Liver (tissue), 9 donors: Measurements from ENCODE around the gene EIF4G1. TPM values are rescaled to one million over a fixed set of nuclear protein-coding genes. Genes with fewer than 3 reads are reported as not detected.

Experiments
- DNase-seq: peaks from one replicate; pipeline ENCODE4 v3.0.0-alpha.2; 2017; ENCODE audit warnings: low spot score
- H3K27ac ChIP-seq, 2 donors: one replicate each; pipeline ENCODE4 v1.7.0; 2013; ENCODE audit warnings: inconsistent platforms in 2 of 2, low read length in 2 of 2, control low read depth in 1 of 2, low read depth in 1 of 2, mild to moderate bottlenecking in 1 of 2
- H3K27me3 ChIP-seq, 4 donors: one replicate each; pipeline versions ENCODE4 v1.6.1 to v1.7.0; 2013; ENCODE audit warnings: low read length in 3 of 4, inconsistent platforms in 1 of 4, mild to moderate bottlenecking in 1 of 4, moderate library complexity in 1 of 4; ENCODE audit not compliant: control insufficient read depth in 4 of 4, insufficient read depth in 4 of 4
- H3K36me3 ChIP-seq, 4 donors: one replicate each; pipeline versions ENCODE4 v1.6.1 to v1.7.0; 2013; ENCODE audit warnings: low read length in 3 of 4, mild to moderate bottlenecking in 3 of 4, low read depth in 1 of 4, moderate library complexity in 1 of 4; ENCODE audit not compliant: control insufficient read depth in 4 of 4, insufficient read depth in 3 of 4
- H3K4me1 ChIP-seq, 4 donors: one replicate each; pipeline versions ENCODE4 v1.6.1 to v1.7.0; 2013; ENCODE audit warnings: low read length in 3 of 4, mild to moderate bottlenecking in 3 of 4, moderate library complexity in 1 of 4; ENCODE audit not compliant: control insufficient read depth in 4 of 4, insufficient read depth in 4 of 4
- H3K4me3 ChIP-seq, 3 donors: one replicate each; pipeline versions ENCODE4 v1.6.1 to v1.7.0; 2013; ENCODE audit warnings: low read length in 3 of 3, control low read depth in 1 of 3, low read depth in 1 of 3, mild to moderate bottlenecking in 1 of 3
- H3K9ac ChIP-seq, 2 donors: one replicate each; pipeline ENCODE4 v1.7.0; 2013; ENCODE audit warnings: low read length in 2 of 2, mild to moderate bottlenecking in 2 of 2, moderate library complexity in 2 of 2, control low read depth in 1 of 2, low read depth in 1 of 2
- H3K9me3 ChIP-seq, 4 donors: one replicate each; pipeline versions ENCODE4 v1.6.1 to v1.7.0; 2013; ENCODE audit warnings: low read length in 3 of 4; ENCODE audit not compliant: control insufficient read depth in 4 of 4
- EGR1 ChIP-seq, 2 donors: IDR thresholded peaks; 2 replicates each; pipeline ENCODE4 v1.6.1; 2016 to 2018; ENCODE audit warnings: antibody characterized with exemption in 2 of 2, low read depth in 2 of 2
- FOXA2 ChIP-seq: IDR thresholded peaks from 2 replicates; pipeline ENCODE4 v1.6.1; 2016; ENCODE audit warnings: antibody characterized with exemption
- GABPA ChIP-seq, 2 donors: IDR thresholded peaks in 1 of 2; conservative IDR thresholded peaks in 1 of 2; 2 replicates each; pipeline ENCODE4 v1.6.1; 2016; ENCODE audit warnings: antibody characterized with exemption in 2 of 2, mild to moderate bottlenecking in 1 of 2, moderate library complexity in 1 of 2
- HNF4G ChIP-seq: IDR thresholded peaks from 2 replicates; pipeline ENCODE4 v1.6.1; 2016; ENCODE audit warnings: antibody characterized with exemption
- NR2F2 ChIP-seq: IDR thresholded peaks from 2 replicates; pipeline ENCODE4 v1.6.1; 2016; ENCODE audit warnings: antibody characterized with exemption
- RXRA ChIP-seq, 2 donors: IDR thresholded peaks; 2 replicates each; pipeline ENCODE4 v1.6.1; 2017 to 2018; ENCODE audit warnings: antibody characterized with exemption in 2 of 2, mild to moderate bottlenecking in 1 of 2
- SP1 ChIP-seq: IDR thresholded peaks from 2 replicates; pipeline ENCODE4 v1.6.1; 2018; ENCODE audit warnings: antibody characterized with exemption, mild to moderate bottlenecking
- YY1 ChIP-seq: IDR thresholded peaks from 2 replicates; pipeline ENCODE4 v1.6.1; 2016; ENCODE audit warnings: antibody characterized with exemption, mild to moderate bottlenecking
- WGBS: extraction: QIAGEN DNeasy Blood & Tissue Kit; methylation state at CpG from one replicate; pipeline ENCODE4 v1.1.7; 2013; 5-methylcytosine and 5-hydroxymethylcytosine counted together
- polyA plus RNA-seq, 2 donors: library from polyadenylated mRNA; stranded (reverse) in 1 of 2; unstranded in 1 of 2; fragments of 200-250 nt in 1 of 2; fragments of >200 nt in 1 of 2; fragmentation: Nextera tagmentation in 1 of 2; extraction: Ambion mirVana in 1 of 2; gene quantifications; one replicate each; pipeline versions ENCODE4 v1.2.1 to v1.2.3, GENCODE V29; 2013 to 2015
- total RNA-seq, 2 donors: library from RNA; depleted of rRNA; stranded (reverse); fragments of >200 nt; gene quantifications; one replicate each; pipeline ENCODE4 v1.2.3, GENCODE V29; 2014
- TF ChIP-seq, protein P1 (sequence below): IDR thresholded peaks from 2 replicates; pipeline ENCODE4 v1.6.1; 2016; ENCODE audit warnings: antibody characterized with exemption
- TF ChIP-seq, protein P2 (sequence below): IDR thresholded peaks from 2 replicates; pipeline ENCODE4 v1.6.1; 2016; ENCODE audit warnings: antibody characterized with exemption
- TF ChIP-seq, protein P3 (sequence below): fragments of 150-350 bp; IDR thresholded peaks from 2 replicates; pipeline ENCODE4 v1.5.1; 2017; ENCODE audit warnings: improper control_type of control experiment, low read depth, low read length; ENCODE audit not compliant: missing input control
- TF ChIP-seq, protein P4 (sequence below): IDR thresholded peaks from 2 replicates; pipeline ENCODE4 v1.6.1; 2016; ENCODE audit warnings: antibody characterized with exemption
- TF ChIP-seq, protein P5 (sequence below): IDR thresholded peaks from 2 replicates; pipeline ENCODE4 v1.6.1; 2016; ENCODE audit warnings: antibody characterized with exemption, mild to moderate bottlenecking
- donor health status: healthy.
- donor health status: healthy.
- donor health status: healthy.
- donor health status: healthy.
- donor health status: healthy.

The EIF4G1 gene
- total and polyA plus RNA-seq, 4 donors = 140 to 329 (median 207) TPM

DNA sequence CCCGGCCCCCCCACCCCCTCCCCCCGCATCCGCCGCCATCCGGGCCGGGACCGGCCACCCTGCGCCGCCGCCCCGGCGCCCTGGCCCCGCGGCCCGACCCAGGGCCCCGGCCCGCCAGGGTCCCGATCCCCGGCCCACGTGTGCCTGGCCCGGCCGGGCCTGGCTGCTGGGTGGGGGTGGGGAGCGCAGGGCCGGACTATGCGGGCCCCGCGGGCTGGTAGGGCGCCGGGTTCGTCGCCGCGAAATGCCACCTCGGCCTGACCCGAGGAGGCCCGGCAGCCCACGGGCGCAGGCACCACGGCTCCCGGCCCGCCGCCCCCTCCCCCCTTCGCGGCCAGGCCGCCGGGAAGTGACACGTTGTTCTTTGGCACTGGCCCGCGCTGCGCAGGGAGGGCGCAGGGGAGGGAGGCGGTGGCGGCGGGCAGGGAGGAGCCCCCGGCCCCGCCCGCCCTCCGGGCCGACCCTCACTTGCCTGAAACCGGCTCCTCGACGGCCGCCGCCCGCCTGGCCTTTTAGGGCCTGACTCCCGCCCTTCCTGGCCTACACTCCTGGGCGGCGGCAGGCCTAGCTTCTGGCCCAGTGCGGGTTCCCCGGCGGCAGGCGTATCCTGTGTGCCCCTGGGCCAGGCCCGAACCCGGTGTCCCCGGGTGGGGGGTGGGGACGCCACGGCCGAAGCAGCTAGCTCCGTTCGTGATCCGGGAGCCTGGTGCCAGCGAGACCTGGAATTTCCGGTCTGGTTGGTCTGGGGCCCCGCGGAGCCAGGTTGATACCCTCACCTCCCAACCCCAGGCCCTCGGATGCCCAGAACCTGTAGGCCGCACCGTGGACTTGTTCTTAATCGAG, 515 bp downstream of the EIF4G1 start:
- no peaks in the 10 kb centered on the region for H3K27me3 ChIP-seq

DNA sequence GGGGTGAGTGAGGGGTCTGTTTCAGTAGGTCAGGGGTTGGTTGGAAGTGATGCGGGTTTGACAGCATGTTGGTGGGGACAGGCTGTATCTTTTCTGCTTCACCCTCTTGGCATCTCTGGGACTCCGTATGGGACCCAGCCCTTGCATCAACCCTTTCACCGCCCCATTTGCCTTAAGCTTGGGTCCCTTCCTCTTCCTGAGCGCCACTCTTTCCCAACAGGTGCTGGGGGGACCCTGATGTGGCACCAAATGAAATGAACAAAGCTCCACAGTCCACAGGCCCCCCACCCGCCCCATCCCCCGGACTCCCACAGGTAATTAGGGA, 1.1 kb downstream of the EIF4G1 start:
- peaks cover 10 to 52% (median 48%) of the 10 kb centered on the region in 4 donors for H3K4me1 ChIP-seq
- no peak for DNase-seq
- peaks cover 6 to 21% (median 10%) of the 10 kb centered on the region in 4 donors for H3K36me3 ChIP-seq
- peak overlapping the region; percentile 88 to 92 for H3K27ac ChIP-seq
- H3K9ac ChIP-seq = peak overlapping the region; percentile 84 to 92
- peak overlapping the region; percentile 88 to 98 (median 96) for H3K4me3 ChIP-seq
- no peaks in the 10 kb centered on the region for H3K27me3 ChIP-seq
- 3% methylated on average over 6 of the region's 6 CpGs for WGBS
- TF ChIP-seq HNF4G (no peak), RXRA (IDR thresholded peaks at IDR 0.05) (no peak), FOXA2 (no peak), NR2F2 (no peak), YY1 (no peak), EGR1 (IDR thresholded peaks at IDR 0.05; ENCODE audit: low read depth in 2 of 2) (no peak), GABPA (IDR thresholded peaks at IDR 0.05 in 1 of 2, conservative IDR thresholded peaks at IDR 0.05 in 1 of 2) (no peak)
- TF ChIP-seq, protein P1, sequence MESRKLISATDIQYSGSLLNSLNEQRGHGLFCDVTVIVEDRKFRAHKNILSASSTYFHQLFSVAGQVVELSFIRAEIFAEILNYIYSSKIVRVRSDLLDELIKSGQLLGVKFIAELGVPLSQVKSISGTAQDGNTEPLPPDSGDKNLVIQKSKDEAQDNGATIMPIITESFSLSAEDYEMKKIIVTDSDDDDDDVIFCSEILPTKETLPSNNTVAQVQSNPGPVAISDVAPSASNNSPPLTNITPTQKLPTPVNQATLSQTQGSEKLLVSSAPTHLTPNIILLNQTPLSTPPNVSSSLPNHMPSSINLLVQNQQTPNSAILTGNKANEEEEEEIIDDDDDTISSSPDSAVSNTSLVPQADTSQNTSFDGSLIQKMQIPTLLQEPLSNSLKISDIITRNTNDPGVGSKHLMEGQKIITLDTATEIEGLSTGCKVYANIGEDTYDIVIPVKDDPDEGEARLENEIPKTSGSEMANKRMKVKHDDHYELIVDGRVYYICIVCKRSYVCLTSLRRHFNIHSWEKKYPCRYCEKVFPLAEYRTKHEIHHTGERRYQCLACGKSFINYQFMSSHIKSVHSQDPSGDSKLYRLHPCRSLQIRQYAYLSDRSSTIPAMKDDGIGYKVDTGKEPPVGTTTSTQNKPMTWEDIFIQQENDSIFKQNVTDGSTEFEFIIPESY = no peak
- TF ChIP-seq, protein P2, sequence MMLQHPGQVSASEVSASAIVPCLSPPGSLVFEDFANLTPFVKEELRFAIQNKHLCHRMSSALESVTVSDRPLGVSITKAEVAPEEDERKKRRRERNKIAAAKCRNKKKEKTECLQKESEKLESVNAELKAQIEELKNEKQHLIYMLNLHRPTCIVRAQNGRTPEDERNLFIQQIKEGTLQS = no peak
- TF ChIP-seq, protein P3, sequence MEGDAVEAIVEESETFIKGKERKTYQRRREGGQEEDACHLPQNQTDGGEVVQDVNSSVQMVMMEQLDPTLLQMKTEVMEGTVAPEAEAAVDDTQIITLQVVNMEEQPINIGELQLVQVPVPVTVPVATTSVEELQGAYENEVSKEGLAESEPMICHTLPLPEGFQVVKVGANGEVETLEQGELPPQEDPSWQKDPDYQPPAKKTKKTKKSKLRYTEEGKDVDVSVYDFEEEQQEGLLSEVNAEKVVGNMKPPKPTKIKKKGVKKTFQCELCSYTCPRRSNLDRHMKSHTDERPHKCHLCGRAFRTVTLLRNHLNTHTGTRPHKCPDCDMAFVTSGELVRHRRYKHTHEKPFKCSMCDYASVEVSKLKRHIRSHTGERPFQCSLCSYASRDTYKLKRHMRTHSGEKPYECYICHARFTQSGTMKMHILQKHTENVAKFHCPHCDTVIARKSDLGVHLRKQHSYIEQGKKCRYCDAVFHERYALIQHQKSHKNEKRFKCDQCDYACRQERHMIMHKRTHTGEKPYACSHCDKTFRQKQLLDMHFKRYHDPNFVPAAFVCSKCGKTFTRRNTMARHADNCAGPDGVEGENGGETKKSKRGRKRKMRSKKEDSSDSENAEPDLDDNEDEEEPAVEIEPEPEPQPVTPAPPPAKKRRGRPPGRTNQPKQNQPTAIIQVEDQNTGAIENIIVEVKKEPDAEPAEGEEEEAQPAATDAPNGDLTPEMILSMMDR = no peak
- TF ChIP-seq, protein P4, sequence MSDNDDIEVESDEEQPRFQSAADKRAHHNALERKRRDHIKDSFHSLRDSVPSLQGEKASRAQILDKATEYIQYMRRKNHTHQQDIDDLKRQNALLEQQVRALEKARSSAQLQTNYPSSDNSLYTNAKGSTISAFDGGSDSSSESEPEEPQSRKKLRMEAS = no peak
- no peaks in the 10 kb centered on the region for H3K9me3 ChIP-seq

More for the DNA sequence above, 515 bp downstream of the EIF4G1 start:
- DNase-seq = peak; percentile 75
- WGBS = under 1% methylated on average over 89 of the region's 89 CpGs
- Histone ChIP-seq H3K4me3 (peak overlapping the region; percentile 88 to 98 (median 96)), H3K36me3 (peaks cover 3 to 18% (median 7%) of the 10 kb centered on the region in 4 donors), H3K9ac (peak overlapping the region; percentile 84 to 92), H3K4me1 (peaks cover 7 to 47% (median 43%) of the 10 kb centered on the region in 4 donors), H3K9me3 (no peaks in the 10 kb centered on the region), H3K27ac (peak overlapping the region; percentile 88 to 92)
- TF ChIP-seq SP1 (peak; percentile 4), FOXA2 (no peak)
- TF ChIP-seq, protein P5, sequence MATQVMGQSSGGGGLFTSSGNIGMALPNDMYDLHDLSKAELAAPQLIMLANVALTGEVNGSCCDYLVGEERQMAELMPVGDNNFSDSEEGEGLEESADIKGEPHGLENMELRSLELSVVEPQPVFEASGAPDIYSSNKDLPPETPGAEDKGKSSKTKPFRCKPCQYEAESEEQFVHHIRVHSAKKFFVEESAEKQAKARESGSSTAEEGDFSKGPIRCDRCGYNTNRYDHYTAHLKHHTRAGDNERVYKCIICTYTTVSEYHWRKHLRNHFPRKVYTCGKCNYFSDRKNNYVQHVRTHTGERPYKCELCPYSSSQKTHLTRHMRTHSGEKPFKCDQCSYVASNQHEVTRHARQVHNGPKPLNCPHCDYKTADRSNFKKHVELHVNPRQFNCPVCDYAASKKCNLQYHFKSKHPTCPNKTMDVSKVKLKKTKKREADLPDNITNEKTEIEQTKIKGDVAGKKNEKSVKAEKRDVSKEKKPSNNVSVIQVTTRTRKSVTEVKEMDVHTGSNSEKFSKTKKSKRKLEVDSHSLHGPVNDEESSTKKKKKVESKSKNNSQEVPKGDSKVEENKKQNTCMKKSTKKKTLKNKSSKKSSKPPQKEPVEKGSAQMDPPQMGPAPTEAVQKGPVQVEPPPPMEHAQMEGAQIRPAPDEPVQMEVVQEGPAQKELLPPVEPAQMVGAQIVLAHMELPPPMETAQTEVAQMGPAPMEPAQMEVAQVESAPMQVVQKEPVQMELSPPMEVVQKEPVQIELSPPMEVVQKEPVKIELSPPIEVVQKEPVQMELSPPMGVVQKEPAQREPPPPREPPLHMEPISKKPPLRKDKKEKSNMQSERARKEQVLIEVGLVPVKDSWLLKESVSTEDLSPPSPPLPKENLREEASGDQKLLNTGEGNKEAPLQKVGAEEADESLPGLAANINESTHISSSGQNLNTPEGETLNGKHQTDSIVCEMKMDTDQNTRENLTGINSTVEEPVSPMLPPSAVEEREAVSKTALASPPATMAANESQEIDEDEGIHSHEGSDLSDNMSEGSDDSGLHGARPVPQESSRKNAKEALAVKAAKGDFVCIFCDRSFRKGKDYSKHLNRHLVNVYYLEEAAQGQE = peak; percentile 19
